Astrocyte of the cerebellum (primary cell): ENCODE data around the gene PREX1.

ENCODE experiments used
- DNase-seq: peaks from one replicate; pipeline ENCODE4 v3.0.0-alpha.2; 2011; ENCODE audit warnings: low read depth
- H3K4me3 ChIP-seq: 2 replicates; pipeline ENCODE4 v1.5.1; 2011; ENCODE audit warnings: mild to moderate bottlenecking, low read depth, low read length, moderate library complexity
- in situ Hi-C: cut with HindIII; loops from 2 replicates; pipeline ENCODE4 v1.10.0; 2017; ENCODE audit warnings: low sequenced_read_pairs
- TF ChIP-seq, protein P1 (sequence below): IDR thresholded peaks from 2 replicates; pipeline ENCODE4 v1.5.1; 2012; ENCODE audit warnings: low read length, low read depth, moderate library complexity, mild to moderate bottlenecking; ENCODE audit errors: missing control alignments

The PREX1 gene

DNA sequence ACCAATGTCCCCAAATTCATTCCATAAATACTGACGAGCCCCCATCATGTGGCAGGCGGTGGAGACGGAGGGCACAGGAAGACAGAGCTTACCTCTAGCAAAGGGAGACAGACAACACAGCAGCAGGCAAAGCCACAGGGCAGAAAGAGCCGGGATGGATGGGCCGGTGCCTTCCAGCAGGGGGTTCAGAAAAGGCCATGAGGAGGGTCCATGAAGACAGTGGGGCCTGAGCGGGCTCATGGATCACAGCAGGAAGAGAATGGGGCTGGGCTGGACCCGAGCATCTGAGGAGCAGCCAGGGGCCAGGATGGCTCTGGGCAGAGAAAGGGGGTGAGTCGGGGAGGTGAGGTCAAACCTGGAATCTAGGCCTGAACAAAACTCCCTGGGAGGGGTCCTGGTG is 42.0 kb downstream of the PREX1 start:
- in situ Hi-C loops, result no loop called here
- no peak overlapping the region for H3K4me3 ChIP-seq
- DNase-seq, result no peak
- TF ChIP-seq, protein P1, sequence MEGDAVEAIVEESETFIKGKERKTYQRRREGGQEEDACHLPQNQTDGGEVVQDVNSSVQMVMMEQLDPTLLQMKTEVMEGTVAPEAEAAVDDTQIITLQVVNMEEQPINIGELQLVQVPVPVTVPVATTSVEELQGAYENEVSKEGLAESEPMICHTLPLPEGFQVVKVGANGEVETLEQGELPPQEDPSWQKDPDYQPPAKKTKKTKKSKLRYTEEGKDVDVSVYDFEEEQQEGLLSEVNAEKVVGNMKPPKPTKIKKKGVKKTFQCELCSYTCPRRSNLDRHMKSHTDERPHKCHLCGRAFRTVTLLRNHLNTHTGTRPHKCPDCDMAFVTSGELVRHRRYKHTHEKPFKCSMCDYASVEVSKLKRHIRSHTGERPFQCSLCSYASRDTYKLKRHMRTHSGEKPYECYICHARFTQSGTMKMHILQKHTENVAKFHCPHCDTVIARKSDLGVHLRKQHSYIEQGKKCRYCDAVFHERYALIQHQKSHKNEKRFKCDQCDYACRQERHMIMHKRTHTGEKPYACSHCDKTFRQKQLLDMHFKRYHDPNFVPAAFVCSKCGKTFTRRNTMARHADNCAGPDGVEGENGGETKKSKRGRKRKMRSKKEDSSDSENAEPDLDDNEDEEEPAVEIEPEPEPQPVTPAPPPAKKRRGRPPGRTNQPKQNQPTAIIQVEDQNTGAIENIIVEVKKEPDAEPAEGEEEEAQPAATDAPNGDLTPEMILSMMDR, result no peak

DNA sequence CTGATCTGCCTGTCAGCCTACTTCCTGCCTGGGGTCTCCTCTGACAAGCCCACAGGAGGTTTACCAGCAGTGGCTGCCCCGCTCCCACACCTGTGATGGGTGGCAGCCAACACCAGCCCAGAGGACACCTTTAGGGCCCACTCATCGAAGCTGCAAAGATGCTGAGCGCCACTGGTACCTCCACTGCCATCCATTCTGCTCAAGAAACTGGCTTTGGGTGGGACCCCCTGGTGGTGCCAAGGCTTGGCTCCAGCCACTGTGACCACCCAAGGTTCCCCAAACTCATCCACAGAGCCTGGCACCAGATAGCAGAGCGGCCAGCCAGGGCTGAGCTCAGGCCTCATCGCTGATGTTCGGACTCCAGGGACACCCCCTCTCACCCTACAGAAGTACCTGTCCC is 42.5 kb downstream of the PREX1 start:
- no peak for DNase-seq
- TF ChIP-seq, protein P1, result no peak
- H3K4me3 ChIP-seq, result no peak overlapping the region
- in situ Hi-C loops, result no loop called here

DNA sequence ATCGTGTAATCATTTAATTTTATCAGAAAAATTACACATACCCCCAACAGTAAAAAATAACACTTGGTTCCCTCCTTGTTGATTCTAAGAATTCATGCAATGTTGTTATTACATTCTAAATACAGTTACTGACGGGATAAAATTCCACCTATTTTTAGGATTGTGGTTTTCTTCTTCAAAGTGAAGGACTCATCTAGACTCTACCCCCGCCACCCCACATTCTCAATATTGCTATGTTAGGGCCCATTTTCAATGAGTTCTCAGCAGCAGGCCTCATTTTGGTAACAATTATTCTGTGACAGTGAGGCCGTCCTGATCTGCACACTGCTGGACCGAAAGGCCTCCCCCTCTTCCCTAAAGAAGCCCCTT is 43.5 kb downstream of the PREX1 start:
- DNase-seq, result no peak
- in situ Hi-C loops, result no loop called here
- H3K4me3 ChIP-seq, result no peak overlapping the region
- TF ChIP-seq, protein P1, result no peak

DNA sequence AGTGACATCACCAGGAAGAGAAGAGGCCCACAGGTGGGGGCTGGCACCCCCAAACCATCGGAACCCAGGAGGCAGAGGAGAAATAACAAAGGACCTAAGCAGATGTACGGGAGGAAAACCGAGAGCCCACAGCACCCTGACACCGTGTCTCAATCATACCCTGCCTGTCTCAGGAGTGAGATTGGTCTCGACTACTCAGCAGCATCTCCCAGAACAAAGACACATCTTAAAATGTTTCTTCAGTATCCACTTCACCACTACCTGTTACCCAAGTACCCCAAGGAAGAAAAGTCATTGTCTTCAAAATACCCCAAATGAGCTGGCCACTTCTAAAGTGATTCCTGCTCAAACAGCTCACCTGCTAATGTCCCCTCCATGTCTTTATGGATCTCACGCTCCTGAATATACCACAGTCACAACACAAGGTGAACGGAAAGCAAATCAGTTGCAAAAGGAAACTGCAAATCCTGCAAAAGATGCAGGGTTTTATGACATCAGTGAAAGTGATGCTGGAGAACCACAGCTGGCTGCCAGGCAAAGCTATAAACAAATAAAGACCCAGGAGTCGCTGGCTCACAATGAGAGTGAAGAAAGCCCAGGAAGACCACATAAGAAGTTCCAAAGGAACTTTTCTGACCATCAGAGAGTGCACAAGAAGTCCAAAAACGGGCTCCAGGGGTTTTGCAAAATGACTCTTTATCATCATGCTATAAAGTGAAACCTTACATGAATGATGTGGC is 44.1 kb downstream of the PREX1 start:
- H3K4me3 ChIP-seq, result no peak overlapping the region
- in situ Hi-C loops, result no loop called here
- peak; percentile 51 for DNase-seq
- TF ChIP-seq, protein P1, result no peak

DNA sequence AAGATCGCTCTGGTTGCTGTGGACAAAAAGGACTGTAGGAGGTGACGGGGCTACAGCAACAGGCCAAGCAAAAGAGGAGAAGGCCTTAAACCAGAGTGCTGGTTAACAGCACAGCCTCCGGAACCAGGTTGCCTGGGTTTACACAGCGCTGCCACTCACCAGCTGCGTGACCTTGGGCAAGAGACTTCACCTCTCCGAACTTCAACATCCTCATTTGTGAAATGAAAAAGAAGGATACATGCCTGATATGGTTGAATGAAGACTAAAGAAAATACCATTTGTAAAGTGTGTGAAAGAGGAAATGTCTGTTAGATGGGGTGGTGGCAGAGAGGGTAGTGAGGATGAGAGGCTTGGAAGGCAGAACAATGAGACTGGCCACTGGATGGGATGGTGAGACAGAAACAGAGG is 44.9 kb downstream of the PREX1 start:
- H3K4me3 ChIP-seq, result no peak overlapping the region
- in situ Hi-C loops, result no loop called here
- DNase-seq, result no peak
- TF ChIP-seq, protein P1, result no peak

DNA sequence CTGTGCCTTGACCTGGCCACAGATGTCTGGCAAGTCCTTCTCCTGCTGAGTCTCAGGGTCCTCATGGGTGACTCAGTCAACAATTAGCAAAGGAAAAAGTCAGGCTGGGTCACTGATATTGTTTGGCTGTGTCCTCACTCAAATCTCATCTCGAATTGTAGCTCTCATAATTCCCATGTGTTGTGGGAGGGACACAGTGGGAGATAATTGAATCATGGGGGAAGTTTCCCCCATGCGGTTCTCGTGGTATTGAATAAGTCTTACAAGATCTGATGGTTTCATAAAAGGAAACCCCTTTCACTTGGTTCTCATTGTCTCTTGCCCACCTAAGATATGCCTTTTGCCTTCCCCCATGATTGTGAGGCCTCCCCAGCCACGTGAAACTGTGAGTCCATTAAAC is 45.7 kb downstream of the PREX1 start:
- no peak overlapping the region for H3K4me3 ChIP-seq
- no peak for DNase-seq
- in situ Hi-C loops, result no loop called here
- TF ChIP-seq, protein P1, result no peak
